ENCODE results near the gene NUP214.

GRCh38 chr9:131216806-131217205 lies 91.4 kb downstream of the NUP214 start:
- TF ChIP-seq GABPA (IDR thresholded peaks at IDR 0.05; ENCODE audit: low read depth) (no peak), CTCF (IDR thresholded peaks at IDR 0.05; ENCODE audit: insufficient read depth, low read length) (no peak), REST (IDR thresholded peaks at IDR 0.05; ENCODE audit: insufficient replicate concordance, low read depth) (no peak)
